HEK293T (cell line): Measurements from ENCODE around the gene PMVK.

ENCODE experiments used
- HDGF ChIP-seq: fragments of 450-650 bp; IDR thresholded peaks from 2 replicates; pipeline ENCODE4 v1.6.1; 2017; ENCODE audit warnings: antibody characterized with exemption, borderline replicate concordance
- NFRKB ChIP-seq: fragments of 450-650 bp; IDR thresholded peaks from 2 replicates; pipeline ENCODE4 v1.6.1; 2016; ENCODE audit warnings: mild to moderate bottlenecking, moderate library complexity
- SUZ12 ChIP-seq: fragments of 450-650 bp; IDR thresholded peaks from 2 replicates; pipeline ENCODE4 v1.6.1; 2016; ENCODE audit warnings: mild to moderate bottlenecking

- TF ChIP-seq SUZ12 (no peak), HDGF (no peak), NFRKB (no peak)
Measured at GRCh38 chr1:154935749-154936554, 567 bp downstream of the PMVK start.
